WTC11 (cell line): ENCODE measurements around the gene CES3. TPM values are rescaled to one million over a fixed set of nuclear protein-coding genes. Genes with fewer than 3 reads are reported as not detected.

Experiments used
- ATAC-seq: fragments of 200-7000 bp; cut with Tn5 transposase; 2 replicates; pipeline ENCODE4 v1.10.0; 2021; ENCODE audit warnings: mild to moderate bottlenecking, moderate library complexity
- CTCF ChIA-PET: fragments of 300-600 bp; sonication (Branson Sonifier 250); formaldehyde crosslinking; loops from one replicate; lab custom pipeline; 2021; ENCODE audit warnings: antibody characterized with exemption; lab: Charles Lee
- POLR2A ChIA-PET: fragments of 350-600 bp; sonication (Branson Sonifier 250); formaldehyde crosslinking; loops from one replicate; lab custom pipeline; 2021; ENCODE audit warnings: antibody characterized with exemption; lab: Charles Lee
- DNase-seq: peaks from one replicate; pipeline ENCODE4 v3.0.0; 2021; ENCODE audit warnings: low spot score
- H3K27ac Mint-ChIP-seq: 2 replicates; pipeline ENCODE4 v1.8.0; 2021; ENCODE audit warnings: mixed read lengths
- H3K27me3 Mint-ChIP-seq: 2 replicates; pipeline ENCODE4 v1.8.0; 2021; ENCODE audit warnings: low read depth, mild to moderate bottlenecking, moderate library complexity, mixed read lengths
- H3K36me3 Mint-ChIP-seq: 2 replicates; pipeline ENCODE4 v1.8.0; 2021; ENCODE audit warnings: mixed read lengths
- H3K4me1 Mint-ChIP-seq: 2 replicates; pipeline ENCODE4 v1.8.0; 2022; ENCODE audit warnings: mixed read lengths
- H3K4me3 Mint-ChIP-seq: 2 replicates; pipeline ENCODE4 v1.8.0; 2021; ENCODE audit warnings: mild to moderate bottlenecking, moderate library complexity, mixed read lengths
- H3K9me3 Mint-ChIP-seq: 2 replicates; pipeline ENCODE4 v1.8.0; 2021; ENCODE audit warnings: mixed read lengths
- ATF6 ChIP-seq: sonication (generic); formaldehyde crosslinking; IDR thresholded peaks from 2 replicates; pipeline ENCODE4 v1.8.1; 2023; ENCODE audit warnings: mild to moderate bottlenecking, missing genetic modification reagents
- CBFB ChIP-seq: sonication (generic); formaldehyde crosslinking; IDR thresholded peaks from 2 replicates; pipeline ENCODE4 v1.8.1; 2022; ENCODE audit warnings: mild to moderate bottlenecking, low read depth, missing genetic modification reagents
- CDX4 ChIP-seq: fragments of 250-450 bp; sonication (Bioruptor Pico); IDR thresholded peaks from 2 replicates; pipeline ENCODE4 v1.9.0; 2021; ENCODE audit warnings: moderate library complexity, mild to moderate bottlenecking, inconsistent platforms, borderline replicate concordance
- CREB1 ChIP-seq: sonication (generic); formaldehyde crosslinking; IDR thresholded peaks from 2 replicates; pipeline ENCODE4 v1.8.0; 2023; ENCODE audit warnings: mild to moderate bottlenecking, missing genetic modification reagents
- CREM ChIP-seq: sonication (generic); formaldehyde crosslinking; IDR thresholded peaks from 2 replicates; pipeline ENCODE4 v1.8.1; 2022; ENCODE audit warnings: mild to moderate bottlenecking, missing genetic modification reagents, moderate library complexity
- FOXK1 ChIP-seq: sonication (generic); formaldehyde crosslinking; IDR thresholded peaks from 2 replicates; pipeline ENCODE4 v1.8.0; 2022; ENCODE audit warnings: mild to moderate bottlenecking, moderate library complexity, missing genetic modification reagents
- GABPB1 ChIP-seq: sonication (generic); formaldehyde crosslinking; IDR thresholded peaks from 2 replicates; pipeline ENCODE4 v1.8.1; 2023; ENCODE audit warnings: mild to moderate bottlenecking, missing genetic modification reagents
- IRF2 ChIP-seq: sonication (generic); formaldehyde crosslinking; IDR thresholded peaks from 2 replicates; pipeline ENCODE4 v1.8.0; 2022; ENCODE audit warnings: low read depth, missing genetic modification reagents, borderline replicate concordance
- MLX ChIP-seq: sonication (generic); formaldehyde crosslinking; IDR thresholded peaks from 2 replicates; pipeline ENCODE4 v1.8.1; 2023; ENCODE audit warnings: mild to moderate bottlenecking, missing genetic modification reagents, moderate library complexity
- MYBL2 ChIP-seq: sonication (generic); formaldehyde crosslinking; IDR thresholded peaks from 2 replicates; pipeline ENCODE4 v1.8.1; 2023; ENCODE audit warnings: mild to moderate bottlenecking, moderate library complexity, missing genetic modification reagents
- NFE2L1 ChIP-seq: sonication (generic); formaldehyde crosslinking; IDR thresholded peaks from 2 replicates; pipeline ENCODE4 v1.8.1; 2023; ENCODE audit warnings: missing genetic modification reagents
- PRDM15 ChIP-seq: sonication (generic); formaldehyde crosslinking; IDR thresholded peaks from 2 replicates; pipeline ENCODE4 v1.8.0; 2022; ENCODE audit warnings: missing genetic modification reagents
- SMAD4 ChIP-seq: sonication (generic); formaldehyde crosslinking; IDR thresholded peaks from 2 replicates; pipeline ENCODE4 v1.8.0; 2022; ENCODE audit warnings: mild to moderate bottlenecking, missing genetic modification reagents
- SOX15 ChIP-seq: fragments of 250-450 bp; sonication (Bioruptor Pico); IDR thresholded peaks from 2 replicates; pipeline ENCODE4 v1.9.0; 2021; ENCODE audit warnings: mild to moderate bottlenecking
- TCF7 ChIP-seq: sonication (generic); formaldehyde crosslinking; IDR thresholded peaks from 2 replicates; pipeline ENCODE4 v1.8.0; 2022; ENCODE audit warnings: mild to moderate bottlenecking, low read depth, missing genetic modification reagents, moderate library complexity
- ZNF281 ChIP-seq: sonication (generic); formaldehyde crosslinking; IDR thresholded peaks from 2 replicates; pipeline ENCODE4 v1.8.0; 2023; ENCODE audit warnings: mild to moderate bottlenecking, missing genetic modification reagents
- ZNF416 ChIP-seq: fragments of 250-450 bp; sonication (Bioruptor Pico); IDR thresholded peaks from 2 replicates; pipeline ENCODE4 v1.9.0; 2021; ENCODE audit warnings: mild to moderate bottlenecking, inconsistent platforms
- ZNF671 ChIP-seq: fragments of 250-450 bp; sonication (Bioruptor Pico); IDR thresholded peaks from 2 replicates; pipeline ENCODE4 v1.8.0; 2021; ENCODE audit warnings: mild to moderate bottlenecking
- total RNA-seq: library from RNA; stranded (reverse); gene quantifications from 3 replicates; pipeline ENCODE4 v1.2.3, GENCODE V29; 2021

CES3 gene
- total RNA-seq, 1 experiment from 2014 or later: 3.3 TPM

GRCh38 chr16:66932076-66932475 is 29.0 kb upstream of the CES3 start:
- peaks cover 24% of the 10 kb centered on the region for H3K27me3 Mint-ChIP-seq
- DNase-seq: no peak
- ATAC-seq: no peak
- no peak for TF ChIP-seq ATF6
- no peak for TF ChIP-seq CBFB
- no peak for TF ChIP-seq ZNF281 (CRISPR knock-in tag)
- TF ChIP-seq ZNF671 (CRISPR knock-in tag): no peak
- no peak for TF ChIP-seq MLX (CRISPR knock-in tag)
- TF ChIP-seq CREM (CRISPR knock-in tag): no peak
- no peak for TF ChIP-seq CDX4
- TF ChIP-seq CREB1 (CRISPR knock-in tag): no peak
- TF ChIP-seq PRDM15 (CRISPR knock-in tag): no peak
- TF ChIP-seq SOX15 (CRISPR knock-in tag): no peak
- TF ChIP-seq GABPB1 (CRISPR knock-in tag): no peak
- no peak for TF ChIP-seq SMAD4 (CRISPR knock-in tag)
- TF ChIP-seq, all 79 proteins: peak for 0
- H3K9me3 Mint-ChIP-seq: no peaks in the 10 kb centered on the region
- H3K4me1 Mint-ChIP-seq: peaks cover 36% of the 10 kb centered on the region
- POLR2A ChIA-PET: no interaction called here
- no peaks in the 10 kb centered on the region; the same call in 1 of the 2 replicates for H3K36me3 Mint-ChIP-seq
- CTCF ChIA-PET: interaction anchor here (1.0 kb wide), 1 partner anchor 29 kb away, joined by 3 read pairs; the partner anchor contains the start of gene CES3
- H3K4me3 Mint-ChIP-seq: no peak overlapping the region
- no peak overlapping the region for H3K27ac Mint-ChIP-seq

GRCh38 chr16:66933776-66934137 is 27.3 kb upstream of the CES3 start:
- H3K27me3 Mint-ChIP-seq: peaks cover 13% of the 10 kb centered on the region
- H3K9me3 Mint-ChIP-seq: no peaks in the 10 kb centered on the region
- H3K4me1 Mint-ChIP-seq: peaks cover 29% of the 10 kb centered on the region
- H3K4me3 Mint-ChIP-seq: peak overlapping the region; percentile 96
- ChIA-PET CTCF (interaction anchor here (0.7 to 2.1 kb wide), 4 partner anchors 24 to 61 kb away, joined by 3 to 5 read pairs (median 4); no protein-coding TSS in a partner anchor), POLR2A (no interaction called here)
- TF ChIP-seq ZNF416 (CRISPR knock-in tag): no peak
- no peak for TF ChIP-seq IRF2 (CRISPR knock-in tag)
- TF ChIP-seq FOXK1 (CRISPR knock-in tag): no peak
- no peak for TF ChIP-seq MYBL2 (CRISPR knock-in tag)
- no peak for TF ChIP-seq CBFB
- no peak for TF ChIP-seq NFE2L1 (CRISPR knock-in tag)
- 0 out of 2 replicates have a peak, but pooled peaks have one; percentile 13 for TF ChIP-seq TCF7 (CRISPR knock-in tag)
- no peak for DNase-seq
- H3K27ac Mint-ChIP-seq: peak overlapping the region; percentile 69; the same call in 1 of the 2 replicates
- H3K36me3 Mint-ChIP-seq: no peaks in the 10 kb centered on the region; the same call in 1 of the 2 replicates
- no peak for ATAC-seq
